ENCODE measurements around the gene FSTL5.
"Not testable (repeated sequence)": the region's sequence is repeated elsewhere in the genome, so short reads cannot be mapped to it uniquely, and the experiment has no call there.

The FSTL5 gene

GRCh38 chr4:161823450-161823849, 340.4 kb downstream of the FSTL5 start:
- DNase-seq = no peak

- no peak for DNase-seq
Measured at GRCh38 chr4:161822174-161822573, 341.6 kb downstream of the FSTL5 start.

GRCh38 chr4:161817914-161818313, 345.9 kb downstream of the FSTL5 start:
- no peak for DNase-seq

GRCh38 chr4:161816958-161817357, 346.8 kb downstream of the FSTL5 start:
- DNase-seq = no peak

GRCh38 chr4:161815841-161816240, 348.0 kb downstream of the FSTL5 start:
- no peak for DNase-seq

- no peak for DNase-seq
Measured at GRCh38 chr4:161813889-161814288, 349.9 kb downstream of the FSTL5 start.

GRCh38 chr4:161813389-161813788, 350.4 kb downstream of the FSTL5 start:
- no peak for DNase-seq

- no peak for DNase-seq
Measured at GRCh38 chr4:161803171-161803570, 360.6 kb downstream of the FSTL5 start.

GRCh38 chr4:161799710-161800109, 364.1 kb downstream of the FSTL5 start:
- no peak for DNase-seq

- no peak for DNase-seq
Measured at GRCh38 chr4:161792991-161793390, 370.8 kb downstream of the FSTL5 start.

GRCh38 chr4:161791796-161792556, 371.8 kb downstream of the FSTL5 start:
- no peak for DNase-seq

- DNase-seq = no peak
Measured at GRCh38 chr4:161767116-161767515, 396.7 kb downstream of the FSTL5 start.

GRCh38 chr4:161762796-161763195, 401.0 kb downstream of the FSTL5 start:
- no peak for DNase-seq

- DNase-seq = no peak
Measured at GRCh38 chr4:161760008-161760407, 403.8 kb downstream of the FSTL5 start.

GRCh38 chr4:161758412-161758811, 405.4 kb downstream of the FSTL5 start:
- not testable (repeated sequence) for DNase-seq

GRCh38 chr4:161728929-161729328, 434.9 kb downstream of the FSTL5 start:
- DNase-seq = no peak

- no peak for DNase-seq
Measured at GRCh38 chr4:161721947-161722346, 441.9 kb downstream of the FSTL5 start.

- no peak for DNase-seq
Measured at GRCh38 chr4:161717084-161717483, 446.7 kb downstream of the FSTL5 start.

GRCh38 chr4:161714931-161715330, 448.9 kb downstream of the FSTL5 start:
- no peak for DNase-seq

- no peak for DNase-seq
Measured at GRCh38 chr4:161714022-161714751, 449.6 kb downstream of the FSTL5 start.

GRCh38 chr4:161704653-161705052, 459.1 kb downstream of the FSTL5 start:
- no peak for DNase-seq

GRCh38 chr4:161704040-161704439, 459.8 kb downstream of the FSTL5 start:
- no peak for DNase-seq

- no peak for DNase-seq
Measured at GRCh38 chr4:161702287-161702686, 461.5 kb downstream of the FSTL5 start.

GRCh38 chr4:161696944-161697343, 466.9 kb downstream of the FSTL5 start:
- DNase-seq = no peak

Data from SIG-M5 (cell line).